ENCODE measurements around the gene RAP1GAP2. TPM values are rescaled to one million over a fixed set of nuclear protein-coding genes. Genes with fewer than 3 reads are reported as not detected.

RAP1GAP2 gene
- total and polyA plus RNA-seq, 2 of the 8 experiments (the other 6 are each of a cell fraction or from before 2014, with no cell fraction given): 24.0 to 63.8 TPM

DNA sequence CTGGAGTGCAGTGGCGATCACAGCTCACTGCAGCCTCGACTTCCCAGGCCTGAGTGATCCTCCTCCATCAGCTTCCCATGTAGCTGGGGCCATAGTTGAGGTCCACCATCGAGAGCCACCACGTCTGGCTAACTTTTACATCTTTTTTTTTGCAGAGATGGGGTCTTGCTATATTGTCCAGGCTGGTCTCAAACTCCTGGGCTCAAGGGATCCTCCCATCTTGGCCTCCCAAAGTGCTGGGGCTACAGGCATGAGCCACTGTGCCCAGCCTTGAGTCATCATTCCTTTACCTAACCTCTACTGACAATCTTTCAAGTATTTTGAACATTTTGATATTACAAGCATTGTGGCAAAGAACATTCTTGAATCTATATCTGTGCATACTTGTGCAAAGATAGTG, 37.4 kb upstream of the RAP1GAP2 start:
- H3K4me2 ChIP-seq (ENCODE audit: insufficient read depth in 1 of 2, low read depth in 2 of 2, low read length in 2 of 2): no peak overlapping the region
- H3K23ac ChIP-seq (ENCODE audit: insufficient read length): no peak overlapping the region
- no peak overlapping the region for H2AK5ac ChIP-seq (ENCODE audit: low read depth, low read length)
- H3K79me1 ChIP-seq (ENCODE audit: low read depth, low read length): no peaks in the 10 kb centered on the region
- no peak for DNase-seq (ENCODE audit: low read depth in 1 of 2, low spot score in 2 of 2)
- H3K23me2 ChIP-seq (ENCODE audit: low read depth, low read length): peaks cover 3% of the 10 kb centered on the region; the same call in 1 of the 2 replicates
- H3K4me3 ChIP-seq (ENCODE audit: extremely low read depth in 1 of 4, insufficient read depth in 2 of 4, low read depth in 3 of 4, low read length in 4 of 4): no peak overlapping the region
- H2BK15ac ChIP-seq (ENCODE audit: low read length): no peak overlapping the region
- no peak for FAIRE-seq
- H2AFZ ChIP-seq (ENCODE audit: low read length): no peak overlapping the region
- no peak overlapping the region for H4K91ac ChIP-seq (replicated peaks; ENCODE audit: insufficient read length, low read length)
- H3K9ac ChIP-seq (replicated peaks in 1 of 4; ENCODE audit: extremely low read depth in 1 of 4, low read depth in 3 of 4, low read length in 3 of 4): no peak overlapping the region
- no peak overlapping the region; the same call in 1 of the 2 replicates for H4K8ac ChIP-seq (ENCODE audit: extremely low read depth, insufficient read depth, low read length)
- H3K79me2 ChIP-seq (ENCODE audit: control insufficient read depth in 1 of 2, insufficient read depth in 2 of 2, low read length in 2 of 2): no peaks in the 10 kb centered on the region
- H3K18ac ChIP-seq (ENCODE audit: extremely low read depth, low read length): no peak overlapping the region
- H2BK20ac ChIP-seq (ENCODE audit: low read length): no peak overlapping the region
- no peak overlapping the region for H3K56ac ChIP-seq (replicated peaks; ENCODE audit: insufficient read length, low read depth, low read length)
- peaks cover 0 to 8% (median under 1%) of the 10 kb centered on the region in 4 experiments; a peak in 3 of 7 replicates for H3K27me3 ChIP-seq (replicated peaks in 1 of 4; ENCODE audit: control insufficient read depth in 3 of 4, extremely low read depth in 1 of 4, insufficient read depth in 3 of 4, low read length in 3 of 4)
- H3K9me3 ChIP-seq (ENCODE audit: insufficient read depth in 2 of 2, low read depth in 1 of 2, low read length in 1 of 2): no peaks in the 10 kb centered on the region
- H3K36me3 ChIP-seq (ENCODE audit: control insufficient read depth in 2 of 4, insufficient read depth in 4 of 4, low read length in 3 of 4): no peaks in the 10 kb centered on the region
- whole genome bisulfite sequencing, 2 experiments (ENCODE audit: extremely low coverage in 1 of 2, insufficient coverage in 1 of 2, insufficient read length in 1 of 2, insufficient replicate concordance in 2 of 2, low coverage in 1 of 2, low lambda C conversion rate in 2 of 2, missing lambda C conversion rate in 1 of 2): 89% methylated on average over 4 of the region's 4 CpGs; no CpG with 5 or more reads in 1 of the 2 experiments
- POLR2A ChIA-PET (ENCODE audit: partially characterized antibody): interaction anchor here (0.7 to 3.8 kb wide), 2 partner anchors 23 to 35 kb away, joined by 3 to 13 read pairs; no protein-coding TSS in a partner anchor
- H4K20me1 ChIP-seq (replicated peaks in 1 of 2; ENCODE audit: control insufficient read depth in 1 of 2, insufficient read depth in 2 of 2, low read length in 2 of 2): no peaks in the 10 kb centered on the region
- H3K14ac ChIP-seq (ENCODE audit: insufficient read length): no peak overlapping the region
- no peak overlapping the region for H2BK12ac ChIP-seq (ENCODE audit: low read depth, low read length)
- no peak overlapping the region for H2BK120ac ChIP-seq (replicated peaks; ENCODE audit: low read depth, low read length)
- H4K5ac ChIP-seq (ENCODE audit: insufficient read length, low read depth, low read length): no peak overlapping the region
- H3K4me1 ChIP-seq (replicated peaks in 1 of 4; ENCODE audit: control insufficient read depth in 3 of 4, insufficient read depth in 4 of 4, low read length in 3 of 4): peaks cover 0 to 4% (median 3%) of the 10 kb centered on the region in 4 experiments; a peak in 4 of 7 replicates
- no peak overlapping the region for H3K27ac ChIP-seq (ENCODE audit: low read depth, low read length)
- CTCF ChIA-PET (ENCODE audit: partially characterized antibody): interaction anchor here (0.7 to 4.2 kb wide), 4 partner anchors 18 to 576 kb away, joined by 3 to 21 read pairs (median 4); no protein-coding TSS in a partner anchor
- H3K4ac ChIP-seq (replicated peaks; ENCODE audit: insufficient read length, low read depth, low read length): no peak overlapping the region
- no peak overlapping the region for H2BK5ac ChIP-seq (ENCODE audit: low read depth, low read length)
- no peak for TF ChIP-seq CTBP2 (IDR thresholded peaks at IDR 0.05; ENCODE audit: borderline replicate concordance, insufficient read depth, insufficient read length, low read length)
- no peak for TF ChIP-seq BACH1 (IDR thresholded peaks at IDR 0.05; ENCODE audit: low read length)
- no peak for TF ChIP-seq POLR2A (IDR thresholded peaks at IDR 0.05; ENCODE audit: control extremely low read depth in 1 of 2, low read depth in 2 of 2, low read length in 2 of 2)
- no peak for TF ChIP-seq YY1 (IDR thresholded peaks at IDR 0.05; ENCODE audit: low read depth, low read length)
- TF ChIP-seq, protein P1, sequence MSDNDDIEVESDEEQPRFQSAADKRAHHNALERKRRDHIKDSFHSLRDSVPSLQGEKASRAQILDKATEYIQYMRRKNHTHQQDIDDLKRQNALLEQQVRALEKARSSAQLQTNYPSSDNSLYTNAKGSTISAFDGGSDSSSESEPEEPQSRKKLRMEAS (IDR thresholded peaks at IDR 0.05): no peak
- TF ChIP-seq POU5F1 (IDR thresholded peaks at IDR 0.05; ENCODE audit: low read depth, low read length): no peak
- no peak for TF ChIP-seq RXRA (IDR thresholded peaks at IDR 0.05; ENCODE audit: insufficient read depth, low read depth, low read length)
- TF ChIP-seq RFX5 (IDR thresholded peaks at IDR 0.05; ENCODE audit: borderline replicate concordance, low read depth, low read length): no peak
- no peak for TF ChIP-seq TEAD4 (IDR thresholded peaks at IDR 0.05; ENCODE audit: low read depth, low read length)
- no peak for TF ChIP-seq HDAC6 (IDR thresholded peaks at IDR 0.05; ENCODE audit: low read depth, low read length)
